ENCODE measurements around the gene RBM15B.
A peak's percentile ranks its signal among the peaks of the same experiment; 100 is the strongest.

The RBM15B gene

DNA sequence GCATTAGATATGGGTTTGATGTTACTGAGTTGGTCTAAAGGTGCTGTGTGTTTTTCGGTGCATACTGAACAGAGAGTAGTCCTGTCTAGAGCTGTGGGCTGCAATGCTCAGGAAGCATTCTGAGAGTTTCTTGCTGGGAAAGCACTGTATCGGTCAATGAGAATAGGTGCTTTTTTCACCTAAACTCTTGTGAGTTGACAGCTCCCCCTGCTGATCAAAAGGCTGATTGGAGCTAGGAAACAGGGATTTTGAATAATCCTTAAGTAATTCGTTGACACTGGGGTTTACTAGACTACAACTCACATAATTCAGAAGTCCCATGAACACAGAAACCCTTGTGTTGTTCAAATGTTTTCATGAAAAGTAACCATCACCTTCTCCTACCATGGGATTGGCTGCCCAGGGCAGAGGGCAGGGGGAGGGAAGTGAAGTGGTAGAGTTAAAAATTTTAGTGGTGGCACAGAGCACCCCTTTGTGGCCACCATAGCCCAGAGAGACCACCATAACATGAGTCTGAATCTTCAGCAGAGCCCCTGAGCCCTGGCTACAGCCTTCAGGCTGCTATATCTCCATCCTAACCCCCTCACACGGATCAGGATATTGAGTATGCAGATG, 19.0 kb upstream of the RBM15B start:
- Mint-ChIP-seq H3K4me1 (ENCODE audit: low read depth) (no peaks in the 10 kb centered on the region), H3K9me3 (no peaks in the 10 kb centered on the region), H3K27me3 (peaks cover 3% of the 10 kb centered on the region), H3K36me3 (ENCODE audit: low read depth) (no peaks in the 10 kb centered on the region), H3K27ac (no peak overlapping the region), H3K4me3 (no peak overlapping the region)

DNA sequence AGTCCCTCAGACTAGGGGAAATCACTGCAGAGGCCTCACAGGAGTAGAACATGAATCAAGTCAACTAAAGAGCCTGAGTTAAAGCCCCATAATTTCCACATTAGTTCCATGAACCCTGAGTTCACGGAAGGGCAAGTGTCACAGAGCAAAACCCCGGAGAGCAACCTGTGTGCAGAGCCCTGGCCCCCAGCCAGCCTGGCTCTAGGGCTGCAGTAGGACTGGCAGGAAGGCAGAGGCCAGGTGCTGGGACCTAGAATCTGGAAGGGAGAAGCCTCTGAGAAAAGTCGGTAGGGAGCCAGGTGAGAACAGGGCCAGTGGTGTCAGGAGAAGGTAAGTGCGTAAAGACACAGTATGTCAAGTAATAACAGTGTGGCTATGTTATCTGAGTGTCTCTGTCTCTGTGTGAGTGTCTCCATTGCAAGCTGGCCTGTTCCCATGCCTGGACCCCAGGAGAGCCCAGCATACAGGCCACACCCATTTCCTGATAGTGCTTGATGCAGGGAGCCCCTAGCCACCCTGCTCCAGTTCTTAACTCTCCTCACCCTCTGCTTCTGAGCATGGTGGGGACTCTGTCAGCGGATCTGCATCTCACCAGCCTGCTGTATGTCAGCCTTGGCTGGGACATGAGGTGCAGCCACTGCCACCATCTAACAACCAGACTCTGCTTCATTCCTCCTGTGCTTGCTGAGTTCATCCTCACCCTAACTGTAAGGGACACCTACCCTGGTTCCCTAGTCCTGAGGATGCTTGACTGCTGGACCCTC, 17.2 kb upstream of the RBM15B start:
- Mint-ChIP-seq H3K4me3 (no peak overlapping the region), H3K27me3 (no peaks in the 10 kb centered on the region), H3K9me3 (no peaks in the 10 kb centered on the region), H3K27ac (no peak overlapping the region), H3K36me3 (ENCODE audit: low read depth) (no peaks in the 10 kb centered on the region), H3K4me1 (ENCODE audit: low read depth) (no peaks in the 10 kb centered on the region)

DNA sequence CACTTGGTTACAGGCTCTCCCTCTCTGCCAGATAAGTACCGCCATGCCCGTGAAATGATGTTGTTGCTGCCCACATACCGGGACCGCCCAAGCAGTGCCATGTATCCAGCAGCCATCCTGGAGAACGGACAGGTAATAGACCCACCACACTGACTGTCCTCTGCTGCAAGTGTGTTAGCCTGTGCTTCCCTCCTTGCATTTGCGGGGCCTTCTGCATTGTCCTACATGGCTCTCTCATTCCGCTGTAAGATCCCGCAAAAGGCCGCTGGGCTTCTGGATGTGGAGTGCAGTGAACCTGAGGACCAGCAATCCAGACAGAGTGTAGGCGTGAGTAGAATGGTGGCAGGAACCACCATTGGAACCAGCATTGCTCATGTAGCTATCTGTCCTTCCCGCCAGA, 16.6 kb upstream of the RBM15B start:
- Mint-ChIP-seq H3K36me3 (ENCODE audit: low read depth) (no peaks in the 10 kb centered on the region), H3K4me1 (ENCODE audit: low read depth) (no peaks in the 10 kb centered on the region), H3K27ac (no peak overlapping the region), H3K27me3 (no peaks in the 10 kb centered on the region), H3K9me3 (no peaks in the 10 kb centered on the region), H3K4me3 (no peak overlapping the region)

DNA sequence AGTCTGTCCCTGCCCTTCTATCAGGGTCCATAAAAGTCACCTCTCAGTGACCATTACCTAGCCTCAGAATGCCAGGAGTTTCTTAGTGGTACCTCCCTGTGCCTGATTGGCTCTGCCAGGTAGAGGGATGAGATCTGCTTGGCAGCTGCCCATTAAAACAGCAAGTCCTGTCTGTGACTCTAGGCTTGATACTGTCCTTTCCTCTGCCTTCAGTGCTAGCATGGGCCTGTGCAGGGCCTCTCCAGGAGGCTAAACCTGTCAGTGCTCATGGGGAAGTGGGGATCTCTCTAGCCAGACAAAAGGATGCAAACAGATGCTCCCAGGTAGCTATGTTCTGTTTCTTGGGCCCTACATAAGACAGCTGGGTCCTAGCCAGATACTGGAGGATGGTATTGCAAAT, 15.9 kb upstream of the RBM15B start:
- Mint-ChIP-seq H3K36me3 (ENCODE audit: low read depth) (no peaks in the 10 kb centered on the region), H3K27me3 (no peaks in the 10 kb centered on the region), H3K27ac (no peak overlapping the region), H3K4me1 (ENCODE audit: low read depth) (no peaks in the 10 kb centered on the region), H3K4me3 (no peak overlapping the region), H3K9me3 (no peaks in the 10 kb centered on the region)

DNA sequence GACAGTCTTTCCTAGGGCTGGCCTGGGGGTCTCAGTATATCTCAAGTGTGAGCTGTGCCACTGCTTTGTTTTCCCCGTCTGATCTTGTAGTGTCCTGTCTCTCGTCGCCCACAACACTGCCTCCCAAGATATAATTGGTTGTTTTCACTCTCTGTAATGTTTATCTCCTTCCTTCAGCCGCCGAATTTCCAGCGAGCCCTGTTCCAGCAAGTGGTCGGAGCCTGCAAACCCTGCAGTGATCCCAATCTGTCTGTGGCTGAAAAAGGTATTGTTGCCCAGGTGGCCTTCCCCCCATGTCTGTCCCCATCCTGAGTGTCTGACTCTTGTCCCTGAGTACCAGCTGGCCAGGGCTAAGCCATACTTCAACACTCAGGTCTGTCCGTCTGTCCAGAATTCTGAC, 15.5 kb upstream of the RBM15B start:
- Mint-ChIP-seq H3K4me3 (no peak overlapping the region), H3K27ac (no peak overlapping the region), H3K9me3 (no peaks in the 10 kb centered on the region), H3K27me3 (no peaks in the 10 kb centered on the region), H3K4me1 (ENCODE audit: low read depth) (no peaks in the 10 kb centered on the region), H3K36me3 (ENCODE audit: low read depth) (no peaks in the 10 kb centered on the region)

DNA sequence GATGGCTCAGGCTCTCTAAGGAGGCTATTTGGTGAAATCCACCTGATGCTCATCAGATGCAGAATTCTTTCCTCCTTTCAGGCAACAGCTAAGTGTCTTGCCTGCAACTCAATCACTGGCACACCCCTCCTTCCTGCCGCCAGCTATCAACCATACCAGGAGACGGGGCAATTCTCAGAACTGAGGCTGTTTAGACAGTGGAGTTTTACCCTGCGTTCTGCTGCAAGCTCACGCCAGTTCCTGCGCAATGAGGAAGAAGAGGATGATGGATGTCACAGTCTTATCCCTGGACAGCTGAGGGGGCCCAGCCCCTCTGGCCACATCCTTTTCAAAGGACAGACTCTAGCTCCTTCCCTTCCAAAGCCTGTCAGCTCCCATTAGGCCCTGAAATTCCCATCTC, 13.0 kb upstream of the RBM15B start:
- Mint-ChIP-seq H3K36me3 (ENCODE audit: low read depth) (no peaks in the 10 kb centered on the region), H3K27ac (no peak overlapping the region), H3K4me3 (no peak overlapping the region), H3K4me1 (ENCODE audit: low read depth) (peaks cover 3% of the 10 kb centered on the region), H3K9me3 (no peaks in the 10 kb centered on the region), H3K27me3 (no peaks in the 10 kb centered on the region)

DNA sequence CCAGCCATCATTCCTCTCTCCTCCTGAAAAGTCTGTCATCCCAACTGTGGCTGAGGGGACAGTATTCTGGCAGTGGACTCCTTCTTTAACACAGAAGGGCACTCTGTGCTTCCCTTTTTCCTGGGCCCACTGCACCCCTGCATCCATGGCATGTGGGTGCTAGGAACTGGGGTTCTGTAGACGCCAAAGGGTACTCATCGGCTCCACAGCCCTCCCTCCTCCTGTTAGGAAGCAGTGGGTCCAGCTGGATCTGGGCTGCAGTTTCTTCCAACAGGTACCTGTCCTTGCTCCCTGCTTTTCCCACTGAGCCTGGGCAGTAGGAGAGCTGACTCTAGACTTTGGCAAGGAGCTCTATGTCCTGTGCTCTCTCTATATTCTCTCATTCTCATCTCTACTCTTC, 12.4 kb upstream of the RBM15B start:
- no peaks in the 10 kb centered on the region for H3K9me3 Mint-ChIP-seq
- H3K27ac Mint-ChIP-seq: no peak overlapping the region
- H3K27me3 Mint-ChIP-seq: no peaks in the 10 kb centered on the region
- H3K4me3 Mint-ChIP-seq: no peak overlapping the region
- peaks cover 9% of the 10 kb centered on the region for H3K4me1 Mint-ChIP-seq (ENCODE audit: low read depth)
- H3K36me3 Mint-ChIP-seq (ENCODE audit: low read depth): peaks cover under 1% of the 10 kb centered on the region

DNA sequence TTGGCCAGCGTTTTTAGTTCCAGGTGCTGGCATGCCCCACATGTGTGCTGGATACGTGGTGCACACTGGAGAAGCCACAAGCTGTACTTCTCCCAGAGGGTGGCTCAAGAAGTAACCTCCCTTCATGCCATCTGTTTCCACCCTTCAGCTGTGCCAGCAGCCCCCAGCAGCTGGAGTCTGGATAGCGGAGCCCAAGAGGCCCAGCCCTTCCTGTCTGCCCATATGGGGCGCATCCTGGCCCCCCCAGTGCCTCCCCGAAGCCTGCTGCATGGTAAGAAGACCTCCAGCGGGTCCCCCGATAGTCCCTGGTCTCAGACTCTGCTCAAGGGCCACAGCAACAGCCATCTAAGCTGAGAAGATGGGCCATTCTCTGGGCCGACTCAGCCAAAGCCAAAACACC, 11.8 kb upstream of the RBM15B start:
- peaks cover 6% of the 10 kb centered on the region for H3K36me3 Mint-ChIP-seq (ENCODE audit: low read depth)
- no peak overlapping the region for H3K4me3 Mint-ChIP-seq
- H3K4me1 Mint-ChIP-seq (ENCODE audit: low read depth): peaks cover 14% of the 10 kb centered on the region
- H3K9me3 Mint-ChIP-seq: no peaks in the 10 kb centered on the region
- no peaks in the 10 kb centered on the region for H3K27me3 Mint-ChIP-seq
- H3K27ac Mint-ChIP-seq: no peak overlapping the region

DNA sequence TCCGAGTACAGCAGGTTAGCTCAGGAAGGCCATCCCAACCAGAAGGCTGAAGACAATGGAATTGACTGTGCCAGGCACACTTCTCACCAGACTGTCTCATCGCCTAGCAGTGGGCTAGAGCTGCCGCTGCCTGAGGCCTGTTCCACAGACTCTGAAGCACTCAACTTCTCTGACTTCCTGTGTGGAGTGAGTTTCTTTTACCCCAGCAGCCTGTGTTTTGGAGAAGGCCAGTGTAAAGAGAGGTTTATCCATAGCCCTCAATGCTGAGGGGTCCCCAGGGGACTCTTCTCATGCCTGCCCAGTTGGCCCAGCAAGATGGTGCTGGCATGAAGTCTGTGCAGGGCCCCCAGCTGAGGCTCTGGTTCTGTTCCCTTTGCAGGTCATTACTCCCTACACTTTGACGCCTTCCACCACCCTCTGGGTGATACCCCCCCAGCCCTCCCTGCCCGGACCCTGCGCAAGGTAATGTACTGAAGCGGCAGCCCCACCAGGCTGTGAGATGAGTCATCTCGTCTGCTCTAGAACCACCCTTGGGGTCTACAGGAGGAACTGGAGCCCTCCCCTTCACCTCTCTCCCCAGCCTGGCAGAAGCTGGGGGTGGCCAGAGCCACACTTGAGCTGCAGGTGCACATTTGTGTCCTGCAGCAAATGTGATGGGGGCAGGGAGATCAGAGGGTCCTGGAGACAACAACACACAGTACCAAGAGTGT, 11.2 kb upstream of the RBM15B start:
- Mint-ChIP-seq H3K4me1 (ENCODE audit: low read depth) (peaks cover 14% of the 10 kb centered on the region), H3K9me3 (no peaks in the 10 kb centered on the region)

DNA sequence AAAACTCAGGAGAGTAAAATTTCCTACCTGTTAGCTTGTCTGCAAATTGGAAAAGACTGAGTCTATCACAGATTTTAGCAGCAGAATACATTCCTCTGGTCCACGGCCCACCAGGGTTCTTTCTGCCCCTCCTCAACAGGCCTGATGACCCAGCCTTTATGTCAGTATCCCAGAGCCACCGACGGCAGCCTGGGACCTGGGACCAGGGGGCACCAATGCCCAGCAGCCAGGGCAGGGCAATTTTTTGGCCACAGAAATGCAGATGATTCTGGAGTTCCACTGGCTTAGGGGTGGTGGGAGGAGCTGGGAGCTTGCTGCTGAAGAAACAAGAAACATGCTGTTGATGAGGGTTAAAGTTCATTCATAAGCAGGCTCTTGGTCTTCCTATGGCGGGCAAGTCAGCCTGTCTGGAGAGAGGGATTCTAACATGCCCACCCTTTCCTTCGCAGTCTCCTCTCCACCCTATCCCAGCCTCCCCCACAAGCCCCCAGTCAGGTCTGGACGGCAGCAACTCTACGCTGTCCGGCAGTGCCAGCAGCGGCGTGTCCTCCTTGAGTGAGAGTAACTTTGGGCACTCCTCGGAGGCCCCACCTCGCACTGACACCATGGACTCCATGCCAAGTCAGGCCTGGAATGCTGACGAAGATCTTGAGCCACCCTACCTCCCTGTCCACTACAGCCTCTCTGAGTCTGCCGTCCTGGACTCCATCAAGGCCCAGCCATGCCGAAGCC, 10.3 kb upstream of the RBM15B start:
- Mint-ChIP-seq H3K27ac (no peak overlapping the region), H3K36me3 (ENCODE audit: low read depth) (peaks cover 9% of the 10 kb centered on the region), H3K27me3 (no peaks in the 10 kb centered on the region), H3K4me1 (ENCODE audit: low read depth) (peaks cover 17% of the 10 kb centered on the region), H3K9me3 (no peaks in the 10 kb centered on the region), H3K4me3 (no peak overlapping the region)

More for the DNA sequence above, 11.2 kb upstream of the RBM15B start:
- Mint-ChIP-seq H3K4me3 (no peak overlapping the region), H3K27me3 (no peaks in the 10 kb centered on the region), H3K27ac (no peak overlapping the region), H3K36me3 (ENCODE audit: low read depth) (peaks cover 6% of the 10 kb centered on the region)

DNA sequence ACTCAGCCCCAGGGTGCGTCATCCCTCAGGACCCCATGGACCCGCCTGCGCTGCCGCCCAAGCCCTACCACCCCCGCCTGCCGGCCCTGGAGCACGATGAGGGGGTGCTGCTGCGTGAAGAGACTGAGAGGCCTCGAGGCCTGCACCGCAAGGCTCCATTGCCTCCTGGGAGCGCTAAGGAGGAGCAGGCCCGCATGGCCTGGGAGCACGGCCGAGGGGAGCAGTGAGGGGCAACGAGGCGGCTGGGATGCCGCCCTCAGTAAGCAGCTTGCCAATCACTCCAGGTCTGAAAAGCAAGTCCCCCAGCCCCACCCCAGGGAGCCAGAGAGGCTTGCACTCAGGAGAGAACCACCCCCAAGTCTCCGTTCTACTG, 9.8 kb upstream of the RBM15B start:
- no peaks in the 10 kb centered on the region for H3K9me3 Mint-ChIP-seq
- no peaks in the 10 kb centered on the region for H3K27me3 Mint-ChIP-seq
- H3K4me3 Mint-ChIP-seq: no peak overlapping the region
- peaks cover 22% of the 10 kb centered on the region for H3K4me1 Mint-ChIP-seq (ENCODE audit: low read depth)
- H3K27ac Mint-ChIP-seq: no peak overlapping the region
- H3K36me3 Mint-ChIP-seq (ENCODE audit: low read depth): peaks cover 15% of the 10 kb centered on the region

DNA sequence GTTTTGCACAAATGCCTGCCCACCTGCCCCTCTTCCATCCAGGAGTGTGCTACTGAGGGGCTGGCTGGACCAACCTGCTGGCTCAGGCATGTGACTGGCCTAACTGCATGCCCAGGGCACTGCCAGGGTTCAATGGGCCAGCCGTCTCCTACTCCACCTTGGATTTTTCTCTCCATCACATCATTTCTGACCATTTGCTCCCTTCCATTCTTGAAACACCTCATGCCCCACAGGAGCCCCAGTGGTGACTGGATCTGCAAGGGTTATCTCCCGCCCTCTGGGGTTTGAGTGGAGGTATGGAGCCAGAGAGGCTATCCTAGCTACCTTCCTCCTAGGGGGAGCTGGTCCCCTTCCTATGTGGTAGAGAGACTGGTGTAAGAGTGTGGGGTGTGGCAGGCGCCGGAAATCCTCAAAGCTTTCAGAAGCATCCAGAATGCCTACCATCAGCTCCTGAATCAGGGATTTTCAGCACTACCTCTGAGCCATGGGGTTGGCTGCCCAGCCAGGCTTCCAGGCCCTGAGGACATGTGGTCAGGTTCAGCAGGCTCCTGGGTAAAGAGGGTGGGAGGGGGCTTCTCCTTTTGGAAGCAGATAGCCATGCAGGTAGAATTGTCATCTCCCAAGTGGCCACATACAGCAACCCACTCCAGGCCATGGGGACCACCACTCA, 8.9 kb upstream of the RBM15B start:
- H3K4me1 Mint-ChIP-seq (ENCODE audit: low read depth): peaks cover 31% of the 10 kb centered on the region
- no peaks in the 10 kb centered on the region for H3K27me3 Mint-ChIP-seq
- H3K4me3 Mint-ChIP-seq: no peak overlapping the region
- no peak overlapping the region for H3K27ac Mint-ChIP-seq
- no peaks in the 10 kb centered on the region for H3K9me3 Mint-ChIP-seq
- H3K36me3 Mint-ChIP-seq (ENCODE audit: low read depth): peaks cover 20% of the 10 kb centered on the region

DNA sequence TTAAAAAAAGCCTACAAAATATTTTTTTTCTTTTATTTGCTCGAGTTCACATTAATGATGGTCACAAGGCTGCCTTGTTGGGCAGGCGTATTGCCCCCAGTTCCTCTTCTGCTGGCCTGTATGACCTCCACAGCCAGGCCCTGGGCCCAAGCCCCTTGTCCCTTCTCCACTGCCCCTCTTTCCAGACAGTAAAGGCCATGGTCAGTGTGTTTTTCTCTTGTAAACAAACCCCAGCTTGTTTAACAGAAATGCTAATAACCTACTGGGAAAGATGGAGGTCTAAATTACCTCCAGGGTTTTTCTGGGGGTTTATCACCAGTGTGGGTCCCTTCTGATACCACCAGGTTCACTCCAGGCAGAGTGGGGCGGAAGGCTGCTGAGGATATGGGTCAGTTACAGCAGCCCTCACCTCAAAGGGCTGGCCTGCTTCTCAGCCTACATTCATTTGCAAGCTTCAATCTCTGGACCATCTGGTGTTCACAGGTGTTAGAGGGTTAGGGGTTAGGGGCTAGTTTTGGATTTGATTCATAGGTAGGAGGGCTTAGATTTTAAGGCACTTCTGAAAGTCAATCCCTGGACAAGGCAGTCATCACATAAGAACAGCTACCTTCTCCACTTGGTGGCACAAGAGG, 8.0 kb upstream of the RBM15B start:
- Mint-ChIP-seq H3K27me3 (no peaks in the 10 kb centered on the region), H3K4me1 (ENCODE audit: low read depth) (peaks cover 40% of the 10 kb centered on the region), H3K36me3 (ENCODE audit: low read depth) (peaks cover 26% of the 10 kb centered on the region), H3K9me3 (no peaks in the 10 kb centered on the region), H3K4me3 (peak overlapping the region; percentile 100), H3K27ac (peak overlapping the region; percentile 99)

DNA sequence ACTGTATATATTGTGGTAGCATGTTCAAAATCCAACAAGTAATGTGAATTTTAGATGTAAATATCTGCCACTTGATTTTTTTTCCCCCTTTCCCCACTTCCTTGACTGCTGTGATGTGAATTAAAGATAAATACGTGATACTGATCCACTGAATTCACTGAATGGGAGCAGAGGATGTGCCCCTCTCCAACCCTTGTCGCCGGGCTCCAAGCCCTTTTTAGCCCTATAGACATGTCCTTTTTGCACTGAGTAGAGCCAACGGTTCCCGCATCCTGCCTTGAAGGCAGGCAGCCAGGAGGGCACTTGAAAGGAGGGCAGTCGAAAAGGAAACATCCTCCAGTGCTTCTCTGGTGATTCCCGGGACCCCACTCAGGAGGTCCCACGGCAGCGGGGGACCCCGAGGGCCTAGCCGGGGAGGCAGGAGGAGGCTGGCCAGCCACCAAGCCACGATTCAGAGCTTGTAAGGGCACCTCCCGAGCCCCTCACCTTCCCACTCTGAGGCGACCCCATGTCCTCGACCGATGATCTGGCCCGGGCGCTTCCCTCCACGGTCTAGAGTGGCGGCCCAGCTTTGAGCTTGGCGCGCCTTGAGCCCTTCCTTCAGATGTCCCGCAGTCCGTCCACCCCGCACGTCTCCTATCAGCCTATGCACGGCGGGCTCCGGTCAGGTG, 6.9 kb upstream of the RBM15B start:
- no peaks in the 10 kb centered on the region for H3K27me3 Mint-ChIP-seq
- peak overlapping the region; percentile 100 for H3K4me3 Mint-ChIP-seq
- peaks cover 36% of the 10 kb centered on the region for H3K36me3 Mint-ChIP-seq (ENCODE audit: low read depth)
- peak overlapping the region; percentile 99 for H3K27ac Mint-ChIP-seq
- peaks cover 49% of the 10 kb centered on the region for H3K4me1 Mint-ChIP-seq (ENCODE audit: low read depth)
- H3K9me3 Mint-ChIP-seq: no peaks in the 10 kb centered on the region
